ENCODE results near the gene TECRL.

DNA sequence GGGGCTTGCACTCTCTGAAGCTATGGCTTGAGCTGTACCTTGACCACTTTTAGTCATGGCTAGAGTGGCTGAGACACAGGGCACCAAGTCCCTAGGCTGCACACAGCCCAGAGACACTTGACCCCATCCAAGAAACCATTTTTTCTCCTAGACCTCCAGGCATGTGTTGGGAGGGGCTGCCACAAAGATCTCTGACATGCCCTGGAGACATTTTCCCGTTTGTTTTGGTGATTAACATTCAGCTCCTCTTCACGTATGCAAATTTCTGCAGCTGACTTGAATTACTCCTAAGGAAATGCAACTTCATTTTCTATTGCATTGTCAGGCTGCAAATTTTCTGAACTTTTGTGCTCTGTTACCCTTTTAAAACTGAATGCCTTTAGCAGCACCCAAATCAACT, 142.6 kb downstream of the TECRL start:
- no peak for TF ChIP-seq POLR2A (IDR thresholded peaks at IDR 0.05)
- TF ChIP-seq, protein P1, sequence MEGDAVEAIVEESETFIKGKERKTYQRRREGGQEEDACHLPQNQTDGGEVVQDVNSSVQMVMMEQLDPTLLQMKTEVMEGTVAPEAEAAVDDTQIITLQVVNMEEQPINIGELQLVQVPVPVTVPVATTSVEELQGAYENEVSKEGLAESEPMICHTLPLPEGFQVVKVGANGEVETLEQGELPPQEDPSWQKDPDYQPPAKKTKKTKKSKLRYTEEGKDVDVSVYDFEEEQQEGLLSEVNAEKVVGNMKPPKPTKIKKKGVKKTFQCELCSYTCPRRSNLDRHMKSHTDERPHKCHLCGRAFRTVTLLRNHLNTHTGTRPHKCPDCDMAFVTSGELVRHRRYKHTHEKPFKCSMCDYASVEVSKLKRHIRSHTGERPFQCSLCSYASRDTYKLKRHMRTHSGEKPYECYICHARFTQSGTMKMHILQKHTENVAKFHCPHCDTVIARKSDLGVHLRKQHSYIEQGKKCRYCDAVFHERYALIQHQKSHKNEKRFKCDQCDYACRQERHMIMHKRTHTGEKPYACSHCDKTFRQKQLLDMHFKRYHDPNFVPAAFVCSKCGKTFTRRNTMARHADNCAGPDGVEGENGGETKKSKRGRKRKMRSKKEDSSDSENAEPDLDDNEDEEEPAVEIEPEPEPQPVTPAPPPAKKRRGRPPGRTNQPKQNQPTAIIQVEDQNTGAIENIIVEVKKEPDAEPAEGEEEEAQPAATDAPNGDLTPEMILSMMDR (IDR thresholded peaks at IDR 0.05): no peak

Measured in uterus (tissue), 2 donors.